Left lung (tissue), 10 donors: ENCODE results near the gene DUSP15. TPM values are rescaled to one million over a fixed set of nuclear protein-coding genes. Genes with fewer than 3 reads are reported as not detected.

Experiments used
- ATAC-seq: fragments of 200-7000 bp; cut with Tn5 transposase; one replicate; pipeline ENCODE4 v1.9.1; 2020; ENCODE audit warnings: moderate library complexity
- DNase-seq, 4 donors: peaks; one replicate each; pipeline ENCODE4 v3.0.0-alpha.2; 2013 to 2020
- H3K27ac ChIP-seq, 2 donors: fragments of 200-600 bp; sonication (generic) in 1 of 2; one replicate each; pipeline versions ENCODE4 v1.5.0 to v1.8.0; 2020 to 2021
- H3K27me3 ChIP-seq, 2 donors: fragments of 200-600 bp; sonication (generic) in 1 of 2; one replicate each; pipeline versions ENCODE4 v1.5.0 to v1.8.0; 2020 to 2021
- H3K36me3 ChIP-seq, 2 donors: fragments of 200-600 bp; sonication (generic) in 1 of 2; one replicate each; pipeline versions ENCODE4 v1.5.0 to v1.8.0; 2020 to 2021
- H3K4me1 ChIP-seq, 2 donors: fragments of 200-600 bp; one replicate each; pipeline ENCODE4 v1.8.0; 2021
- H3K4me3 ChIP-seq, 2 donors: fragments of 200-600 bp; sonication (generic) in 1 of 2; one replicate each; pipeline versions ENCODE4 v1.5.0 to v1.8.0; 2020 to 2021; ENCODE audit warnings: mild to moderate bottlenecking in 1 of 2
- H3K9me3 ChIP-seq, 2 donors: fragments of 200-600 bp; sonication (generic) in 1 of 2; one replicate each; pipeline versions ENCODE4 v1.5.0 to v1.8.0; 2020 to 2021
- CTCF ChIP-seq, 2 donors: fragments of 200-600 bp; sonication (generic) in 1 of 2; IDR thresholded peaks; one replicate each; pipeline versions ENCODE4 v1.5.0 to v1.8.0; 2021; ENCODE audit warnings: antibody characterized with exemption in 2 of 2
- intact Hi-C, 2 donors: fragments of 100-400 bp; cut with DNase I; formaldehyde crosslinking; loops; one replicate each; pipeline versions ENCODE4 v1.11.2 to v1.14.2; 2022
- polyA plus RNA-seq, 6 donors: library from polyadenylated mRNA; unstranded; fragments of 120-200 nt; gene quantifications; one replicate each; pipeline ENCODE4 v1.2.1, GENCODE V29; 2013; ENCODE audit not compliant: insufficient read length in 6 of 6
- total RNA-seq, 2 donors: library from RNA; stranded (reverse); fragmentation: NEBNext Ultra II Directional; extraction: Animal tissue kit (Norgen Biotek cat#: 25700); gene quantifications; one replicate each; pipeline ENCODE4 v1.2.1, GENCODE V29; 2021
- donor health status: DM: no; HTN: yes; CAD: no.
- donor health status: DM: no; HTN: no; CAD: no.

Gene DUSP15
- total and polyA plus RNA-seq, 8 donors, result 0.82 to 13.1 (median 9.7) TPM

- H3K27ac ChIP-seq, result no peak overlapping the region
- no peaks in the 10 kb centered on the region for H3K9me3 ChIP-seq
- intact Hi-C loops, result loop anchor here in 1 of 2 donors (10.0 kb wide), 1 partner anchor 265 kb away; no protein-coding TSS in a partner anchor
Observed at GRCh38 chr20:31820228-31820627, 50.1 kb downstream of the DUSP15 start.

GRCh38 chr20:31819083-31819784, 51.1 kb downstream of the DUSP15 start, which contains the start of gene MYLK2:
TSS of gene MYLK2 (plus strand) at chr20:31819356. CDS start at chr20:31819581, 225 bp downstream.
- no peaks in the 10 kb centered on the region for H3K27me3 ChIP-seq
- H3K9me3 ChIP-seq, result no peaks in the 10 kb centered on the region
- DNase-seq (no peak), ATAC-seq (no peak)
- intact Hi-C loops, result no loop called here
- H3K27ac ChIP-seq, result no peak within 1 kb of the TSS
- H3K4me3 ChIP-seq, result no peak within 1 kb of the TSS
- H3K4me1 ChIP-seq, result peaks cover 8 to 16% of the 10 kb centered on the region in 2 donors
- H3K36me3 ChIP-seq, result no peaks in the 10 kb centered on the region
- no peak for TF ChIP-seq CTCF (IDR thresholded peaks at IDR 0.05)

More at GRCh38 chr20:31820228-31820627, 50.1 kb downstream of the DUSP15 start:
- Histone ChIP-seq H3K36me3 (no peaks in the 10 kb centered on the region), H3K27me3 (no peaks in the 10 kb centered on the region), H3K4me1 (peaks cover 6 to 12% of the 10 kb centered on the region in 2 donors), H3K4me3 (no peak overlapping the region)
- no peak for TF ChIP-seq CTCF (IDR thresholded peaks at IDR 0.05)
- ATAC-seq (no peak), DNase-seq (no peak)

DNA sequence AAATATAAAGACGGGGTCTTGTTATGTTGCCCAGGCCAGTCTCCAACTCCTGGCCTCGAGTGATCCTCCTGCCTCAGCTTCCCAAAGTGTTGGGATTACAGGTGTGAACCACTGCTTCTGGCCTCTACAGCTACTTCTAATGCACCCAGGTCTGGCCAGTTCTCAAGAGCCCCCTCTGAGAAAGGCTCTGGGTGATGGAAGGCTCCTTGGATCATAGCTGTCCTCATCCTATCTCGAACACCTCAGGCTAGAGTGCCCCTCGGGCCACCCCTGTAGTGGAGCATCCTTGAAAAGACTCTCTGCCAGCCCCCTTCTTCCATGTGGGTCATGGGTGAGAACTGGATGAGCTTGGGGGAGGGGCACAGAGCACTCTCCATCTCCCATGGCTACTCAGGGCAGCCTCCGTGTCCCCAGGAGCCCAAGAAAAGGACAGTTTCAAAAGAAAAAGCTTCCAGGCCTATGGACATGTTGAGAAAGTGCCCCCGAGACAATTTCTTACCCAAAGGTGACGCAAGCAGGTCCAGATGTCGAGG, 51.9 kb downstream of the DUSP15 start:
- intact Hi-C loops, result no loop called here
- no peak overlapping the region for H3K4me3 ChIP-seq
- DNase-seq (no peak), ATAC-seq (no peak)
- no peaks in the 10 kb centered on the region for H3K36me3 ChIP-seq
- no peaks in the 10 kb centered on the region for H3K9me3 ChIP-seq
- H3K27me3 ChIP-seq, result no peaks in the 10 kb centered on the region
- peaks cover 8 to 16% of the 10 kb centered on the region in 2 donors for H3K4me1 ChIP-seq
- TF ChIP-seq CTCF (IDR thresholded peaks at IDR 0.05), result no peak
- no peak overlapping the region for H3K27ac ChIP-seq

DNA sequence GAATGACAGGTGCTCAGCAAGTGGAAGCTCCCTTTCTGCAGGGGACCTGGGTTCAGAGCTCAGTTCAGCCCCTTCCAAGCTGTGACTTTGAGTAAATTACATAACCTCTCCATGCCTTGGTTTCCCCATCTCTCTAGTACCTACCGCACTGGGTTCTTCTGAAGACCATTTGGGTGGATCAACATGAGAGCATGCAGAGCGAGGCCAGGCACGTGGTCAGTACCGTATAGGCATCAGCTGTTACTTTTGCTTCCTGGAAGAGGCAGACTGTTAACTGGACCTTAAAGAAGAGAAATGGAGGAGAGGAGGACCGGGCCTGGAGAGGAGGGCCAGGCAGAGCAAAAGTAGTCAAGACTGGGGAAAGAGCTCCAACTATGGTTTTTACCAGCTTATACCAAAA, 52.9 kb downstream of the DUSP15 start:
- Histone ChIP-seq H3K4me1 (peaks cover 8 to 9% of the 10 kb centered on the region in 2 donors), H3K36me3 (no peaks in the 10 kb centered on the region), H3K27me3 (no peaks in the 10 kb centered on the region), H3K9me3 (no peaks in the 10 kb centered on the region), H3K27ac (no peak overlapping the region), H3K4me3 (no peak overlapping the region)
- intact Hi-C loops, result no loop called here
- no peak for TF ChIP-seq CTCF (IDR thresholded peaks at IDR 0.05)
- DNase-seq (no peak), ATAC-seq (no peak)

DNA sequence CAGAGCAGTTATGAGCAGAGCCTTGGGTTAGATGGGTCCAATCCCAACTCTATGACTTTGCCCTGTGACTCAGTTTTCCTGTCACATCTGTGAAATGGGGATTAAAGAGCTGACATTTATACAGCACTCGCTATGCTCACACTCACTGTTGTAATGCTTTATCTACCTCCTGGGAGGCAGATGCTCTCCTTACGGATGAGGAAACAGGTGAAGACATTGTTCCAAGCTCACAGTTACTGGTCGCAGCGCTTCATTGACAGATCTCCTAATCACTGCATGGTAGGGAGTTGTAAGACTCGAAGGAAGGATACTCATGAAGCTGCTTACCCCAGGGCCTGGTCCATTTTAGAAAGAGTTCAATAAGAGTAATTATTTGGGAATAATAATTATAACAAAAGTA, 54.1 kb downstream of the DUSP15 start:
- Histone ChIP-seq H3K4me1 (peaks cover 8% of the 10 kb centered on the region in 2 donors), H3K4me3 (no peak overlapping the region), H3K36me3 (no peaks in the 10 kb centered on the region), H3K9me3 (no peaks in the 10 kb centered on the region), H3K27ac (no peak overlapping the region), H3K27me3 (no peaks in the 10 kb centered on the region)
- DNase-seq, result no peak
- intact Hi-C loops, result no loop called here
- ATAC-seq, result no peak
- TF ChIP-seq CTCF (IDR thresholded peaks at IDR 0.05), result no peak
